ENCODE data around the gene FHIT. TPM values are rescaled to one million over a fixed set of nuclear protein-coding genes. Genes with fewer than 3 reads are reported as not detected.

The FHIT gene
- total RNA-seq, 2 donors from 2014 or later, result 8.7 to 12.7 TPM

DNA sequence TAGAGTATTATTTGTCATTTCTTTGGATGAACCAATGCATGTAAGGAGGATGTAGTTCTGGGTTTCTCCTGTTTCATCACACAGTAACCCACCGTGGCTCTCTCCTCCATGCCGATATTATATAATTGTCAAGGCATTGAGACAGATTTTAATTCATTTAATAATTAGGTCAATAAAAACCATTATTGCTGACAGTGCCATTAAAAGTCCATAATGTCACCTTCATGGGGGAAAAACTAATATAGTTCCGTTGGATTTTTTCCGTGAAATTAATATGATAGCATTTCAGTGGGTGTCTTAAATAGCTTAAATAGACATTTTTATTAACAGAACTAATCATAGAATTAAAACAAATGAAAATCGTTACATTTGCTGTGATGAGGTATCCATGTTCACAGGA is 1453.7 kb downstream of the FHIT start:
- DNase-seq (no peak), ATAC-seq (no peak)
- intact Hi-C loops (cut with DNase I), result no loop called here

DNA sequence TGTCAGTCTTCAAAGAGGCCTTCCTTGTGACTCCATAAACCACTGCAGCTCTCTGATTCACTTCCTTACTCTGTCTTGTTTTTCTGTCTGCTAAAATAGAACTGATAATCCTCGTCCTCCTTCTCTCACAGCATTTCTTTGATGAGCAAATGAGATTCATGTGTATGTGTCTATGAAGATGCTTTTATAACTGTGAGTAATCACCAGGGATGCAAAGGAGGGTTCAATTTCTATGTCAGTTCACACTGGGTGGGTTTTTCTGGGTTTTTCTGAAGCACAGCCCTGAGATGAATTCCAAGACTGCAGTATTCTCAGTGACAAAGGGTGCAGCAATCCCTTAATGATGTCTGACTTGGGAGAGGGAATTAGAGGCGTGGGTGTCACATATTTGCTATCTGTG is 1454.8 kb downstream of the FHIT start:
- DNase-seq (no peak), ATAC-seq (no peak)
- intact Hi-C loops (cut with DNase I), result no loop called here

DNA sequence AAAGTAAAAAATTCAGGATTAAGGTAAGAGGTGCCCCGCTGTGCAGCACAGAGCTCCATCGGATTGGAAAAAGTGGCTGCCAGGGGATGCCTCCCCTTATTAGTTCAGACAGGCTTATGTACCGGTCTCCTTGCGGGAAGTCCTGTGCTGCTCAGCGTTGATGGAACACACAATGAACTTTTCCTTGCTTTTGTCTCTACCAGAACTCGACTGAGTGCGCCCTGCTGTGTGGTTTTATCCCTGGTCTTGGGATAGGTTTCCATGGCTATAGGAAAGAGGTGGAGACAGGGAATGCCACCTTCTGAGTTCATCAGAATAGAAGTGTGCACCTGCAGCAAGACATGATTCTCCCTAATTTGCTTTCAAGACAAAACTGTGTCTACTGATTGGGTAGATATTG is 1455.5 kb downstream of the FHIT start:
- no peak for DNase-seq
- no peak for ATAC-seq
- intact Hi-C loops (cut with DNase I), result no loop called here

DNA sequence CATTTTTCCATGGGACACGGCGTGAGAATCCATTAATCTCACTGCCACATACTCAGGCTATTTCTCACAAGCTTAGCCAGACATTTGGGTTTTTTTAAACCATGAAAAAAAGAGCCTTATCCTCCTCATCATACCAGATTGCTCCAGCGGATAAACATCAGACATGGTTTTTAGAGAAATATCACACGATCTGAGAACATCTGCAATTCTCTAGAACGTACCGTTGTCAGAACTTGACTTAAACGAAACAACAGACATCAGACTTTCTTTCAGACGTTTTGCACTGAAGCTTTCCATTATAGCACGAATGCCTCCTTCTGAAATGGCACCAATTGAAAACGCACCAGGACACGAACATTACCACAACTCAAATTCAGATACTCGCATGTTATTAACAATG is 1457.3 kb downstream of the FHIT start:
- no peak for DNase-seq
- intact Hi-C loops (cut with DNase I), result no loop called here
- no peak for ATAC-seq

DNA sequence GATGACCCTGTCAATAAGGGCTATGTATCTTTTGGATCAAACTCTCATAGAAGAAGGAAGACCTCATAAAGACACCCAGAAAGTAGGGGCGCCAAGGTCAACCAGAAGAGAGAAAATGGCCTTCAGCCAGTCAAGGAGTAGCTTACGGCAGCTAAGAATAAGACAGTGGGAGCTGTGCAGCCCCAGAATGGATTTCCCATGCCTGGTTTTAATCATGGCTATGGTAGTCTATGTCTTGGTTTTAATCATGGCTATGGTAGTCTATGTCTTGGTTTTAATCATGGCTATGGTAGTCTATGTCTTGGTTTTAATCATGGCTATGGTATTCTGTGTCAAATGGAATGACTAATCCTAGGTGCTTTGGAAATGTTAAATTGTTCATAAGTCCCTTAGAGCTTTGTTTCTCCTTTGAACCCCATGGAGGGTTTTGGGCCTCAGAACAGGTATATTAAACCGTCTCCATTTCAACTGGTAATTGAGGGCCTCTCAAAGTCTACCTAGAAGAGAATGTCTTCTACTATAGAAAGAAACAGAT is 1459.4 kb downstream of the FHIT start:
- ATAC-seq (no peak), DNase-seq (no peak)
- intact Hi-C loops (cut with DNase I), result no loop called here

DNA sequence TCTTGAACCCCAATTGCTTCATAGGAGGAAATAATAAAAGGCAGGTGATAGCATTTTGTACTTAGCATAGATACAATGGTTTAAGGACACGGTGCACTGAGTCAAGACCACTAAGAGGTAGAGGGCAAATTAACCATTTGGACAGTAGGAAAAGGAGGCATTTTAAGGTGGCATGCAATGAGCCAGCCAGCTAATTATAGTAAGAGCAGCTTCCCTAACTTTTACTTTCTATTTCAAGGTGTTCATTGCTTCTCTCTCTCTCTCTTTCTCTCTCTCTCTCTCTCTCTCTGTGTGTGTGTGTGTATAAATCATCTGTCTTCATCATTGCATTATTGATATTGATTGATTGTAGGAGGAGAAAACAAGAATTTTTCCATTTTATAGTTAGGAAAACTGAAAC is 1461.0 kb downstream of the FHIT start:
- intact Hi-C loops (cut with DNase I), result no loop called here
- DNase-seq, result no peak
- no peak for ATAC-seq

DNA sequence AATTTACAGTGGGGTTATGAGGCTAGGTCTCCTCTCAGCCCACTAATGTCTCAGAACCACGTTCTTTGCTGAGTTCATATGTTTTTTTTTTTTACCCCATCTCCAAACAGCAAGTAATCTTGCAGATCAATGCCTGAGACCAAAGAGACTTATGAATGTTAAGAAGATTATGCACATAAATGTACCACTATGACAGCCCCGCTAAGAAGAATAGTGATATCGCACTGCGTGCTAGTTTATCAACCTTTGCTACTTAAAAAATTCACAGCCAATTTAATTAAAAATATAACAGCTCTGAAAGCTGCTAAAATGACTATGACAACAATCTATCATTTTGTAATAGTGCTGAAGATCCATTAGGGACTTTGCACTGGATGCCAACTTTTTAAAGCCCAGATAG is 1462.5 kb downstream of the FHIT start:
- intact Hi-C loops (cut with DNase I), result no loop called here
- DNase-seq (no peak), ATAC-seq (no peak)

DNA sequence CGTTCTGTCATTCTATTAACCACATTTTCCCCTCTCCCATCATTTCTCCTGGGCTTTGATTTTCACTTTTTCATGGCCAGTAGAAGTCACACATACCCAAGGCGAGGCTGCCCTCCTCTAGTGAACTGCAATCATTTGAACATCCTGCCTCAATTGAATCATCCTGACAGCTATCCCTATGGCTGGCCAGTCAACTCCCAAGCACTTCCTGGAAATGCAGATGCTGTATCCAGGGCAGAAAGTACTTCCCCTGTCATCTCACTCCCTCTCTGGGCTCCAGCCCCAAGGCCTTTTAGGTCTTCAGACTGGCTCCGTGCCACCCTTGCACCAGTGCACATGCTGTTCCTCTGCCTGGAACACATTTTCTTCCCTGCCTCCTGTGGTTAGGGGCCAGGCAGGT is 1463.1 kb downstream of the FHIT start:
- no peak for DNase-seq
- ATAC-seq, result no peak
- intact Hi-C loops (cut with DNase I), result no loop called here

DNA sequence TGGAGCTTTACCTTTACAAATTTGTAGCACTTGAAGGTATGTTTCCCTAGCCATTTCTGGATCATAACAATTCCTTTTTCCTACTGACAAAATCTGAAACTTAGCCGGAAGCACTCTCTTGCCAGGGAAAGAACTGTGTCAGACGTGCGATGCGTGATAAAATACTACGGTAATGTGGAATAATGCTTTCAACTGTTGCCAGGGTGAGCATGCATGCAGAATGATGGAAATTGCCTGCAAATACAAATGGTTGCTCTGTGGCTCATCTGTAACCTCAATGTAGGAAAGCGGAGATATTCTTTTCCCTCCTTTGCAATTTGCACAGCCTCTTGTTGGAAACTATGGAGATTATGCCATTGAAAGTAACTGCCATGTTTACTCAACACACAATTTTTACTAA is 1464.9 kb downstream of the FHIT start:
- ATAC-seq, result no peak
- intact Hi-C loops (cut with DNase I), result no loop called here

DNA sequence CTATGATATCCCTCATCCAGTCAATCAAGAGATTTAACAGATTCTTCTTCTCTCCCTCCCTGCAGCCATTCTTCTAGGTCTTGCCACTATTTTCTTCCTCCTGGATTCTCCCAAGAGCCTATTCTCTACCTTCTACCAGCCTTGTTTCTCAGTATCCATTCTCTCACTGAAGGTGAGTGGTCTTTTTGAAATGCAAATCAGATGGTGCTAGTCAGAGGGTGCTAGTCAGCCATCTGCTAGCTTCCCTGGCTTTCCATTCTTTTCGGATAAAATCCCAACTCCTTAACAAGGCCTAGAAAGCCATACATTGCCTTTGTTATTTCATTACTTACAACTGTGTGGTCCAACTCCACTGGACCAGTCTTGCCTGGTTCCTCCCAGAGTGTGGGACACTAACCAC is 1467.1 kb downstream of the FHIT start:
- DNase-seq, result no peak
- ATAC-seq, result no peak
- intact Hi-C loops (cut with DNase I), result no loop called here

More for the DNA sequence above, 1464.9 kb downstream of the FHIT start:
- DNase-seq, result no peak

DNA sequence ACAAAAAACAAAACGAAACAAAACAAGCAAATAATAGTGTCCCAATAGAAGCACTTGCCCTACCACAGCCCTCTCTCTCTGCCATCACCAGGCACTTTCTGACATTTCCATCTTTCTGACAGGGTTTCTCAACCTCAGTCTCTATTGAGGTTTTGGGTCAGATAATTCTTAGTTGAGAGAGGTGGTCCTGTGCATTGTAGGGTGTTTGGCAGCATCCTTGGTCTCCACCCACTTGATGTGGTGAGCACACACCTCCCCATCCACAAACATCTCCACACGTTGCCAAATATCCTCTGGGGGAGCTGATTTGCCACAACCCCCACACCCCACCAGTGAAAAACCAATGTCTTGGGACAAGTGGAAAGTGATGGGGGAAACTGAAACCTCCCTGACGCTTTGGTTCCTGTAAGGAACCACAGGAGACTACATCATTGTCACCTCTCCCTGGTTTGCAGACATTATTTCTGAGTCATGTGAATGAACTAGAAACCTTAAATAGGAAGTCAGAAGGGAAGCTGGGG is 1467.7 kb downstream of the FHIT start:
- intact Hi-C loops (cut with DNase I), result no loop called here
- DNase-seq (no peak), ATAC-seq (peak in 1 of 2 donors; percentile 8)

DNA sequence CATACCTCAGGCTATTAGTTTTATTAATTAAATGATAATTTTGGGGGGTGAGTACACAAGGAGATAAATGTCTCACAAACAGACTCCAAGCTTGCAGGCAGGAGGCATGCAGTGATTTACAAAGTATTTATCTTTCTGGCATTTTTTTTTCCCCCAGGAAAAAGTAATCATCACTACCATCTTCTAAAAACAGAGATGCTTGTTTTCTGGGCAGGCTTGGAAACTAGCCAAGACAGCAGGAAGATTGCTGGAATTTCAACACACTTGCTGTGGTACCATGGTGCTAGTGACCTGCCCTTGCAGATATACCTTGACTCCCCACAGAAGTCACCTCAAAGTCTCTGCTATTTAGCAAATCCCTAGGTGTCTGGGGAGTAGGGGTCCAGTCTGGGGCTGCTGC is 1468.6 kb downstream of the FHIT start:
- DNase-seq (no peak), ATAC-seq (no peak)
- intact Hi-C loops (cut with DNase I), result no loop called here

DNA sequence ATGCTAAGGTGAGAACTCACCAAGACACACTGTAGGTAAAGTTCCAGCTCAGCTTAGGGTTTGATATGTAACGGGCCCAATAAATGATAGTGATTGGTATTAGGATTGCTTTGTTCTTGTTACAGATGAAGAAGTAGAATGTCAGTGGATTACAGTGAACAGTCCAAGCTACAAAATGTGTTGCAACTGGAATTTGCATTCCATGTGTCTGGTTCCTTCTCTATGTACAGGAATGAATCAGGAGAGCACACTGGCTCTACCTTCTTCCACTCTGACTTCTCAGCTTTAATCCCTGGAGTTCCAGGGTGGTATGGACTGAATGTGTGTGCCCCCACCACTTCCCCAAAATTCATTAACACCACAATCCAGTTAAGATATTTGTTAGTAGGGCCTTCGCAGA is 1471.0 kb downstream of the FHIT start:
- intact Hi-C loops (cut with DNase I), result no loop called here
- ATAC-seq (no peak), DNase-seq (no peak)

DNA sequence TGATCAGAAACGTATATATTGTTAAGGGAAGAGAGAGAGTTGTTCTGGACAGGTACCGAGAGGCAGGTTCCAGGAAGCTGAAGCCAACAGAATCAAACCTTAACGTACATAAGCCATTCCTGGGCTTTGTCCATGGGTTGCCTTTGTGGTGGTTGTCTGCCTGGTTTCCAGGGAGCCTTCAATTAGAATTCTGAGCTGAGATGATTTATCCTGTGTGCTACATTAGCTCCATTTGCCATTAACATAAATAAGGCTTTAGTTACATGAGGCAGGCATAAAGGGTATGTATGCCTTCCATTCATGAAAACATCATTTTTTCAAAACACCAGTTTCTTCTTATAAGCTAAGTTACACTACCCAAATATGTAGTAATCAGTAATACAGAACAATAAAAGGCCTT is 1472.0 kb downstream of the FHIT start:
- intact Hi-C loops (cut with DNase I), result no loop called here

DNA sequence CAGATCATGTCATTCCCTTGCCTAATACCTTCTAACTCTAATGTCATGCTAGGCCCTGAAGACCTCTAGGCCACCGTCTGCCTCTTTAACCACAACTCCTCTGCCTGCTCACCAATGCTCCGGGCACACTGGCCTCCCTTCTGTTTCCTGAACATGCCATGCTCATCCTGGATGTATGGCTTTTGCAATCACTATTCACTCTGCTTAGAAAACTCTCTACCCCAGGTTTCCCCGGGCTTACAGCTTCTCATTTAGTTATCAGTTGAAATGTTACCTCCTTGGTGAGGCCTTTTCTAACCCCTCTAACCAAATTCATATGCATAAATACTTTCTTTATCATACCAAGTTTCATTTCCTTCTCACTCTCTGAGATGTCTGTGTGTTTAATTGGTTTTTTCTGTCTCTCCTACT is 1473.6 kb downstream of the FHIT start:
- DNase-seq (no peak), ATAC-seq (no peak)
- intact Hi-C loops (cut with DNase I), result no loop called here

More for the DNA sequence above, 1472.0 kb downstream of the FHIT start:
- DNase-seq (no peak), ATAC-seq (no peak)

DNA sequence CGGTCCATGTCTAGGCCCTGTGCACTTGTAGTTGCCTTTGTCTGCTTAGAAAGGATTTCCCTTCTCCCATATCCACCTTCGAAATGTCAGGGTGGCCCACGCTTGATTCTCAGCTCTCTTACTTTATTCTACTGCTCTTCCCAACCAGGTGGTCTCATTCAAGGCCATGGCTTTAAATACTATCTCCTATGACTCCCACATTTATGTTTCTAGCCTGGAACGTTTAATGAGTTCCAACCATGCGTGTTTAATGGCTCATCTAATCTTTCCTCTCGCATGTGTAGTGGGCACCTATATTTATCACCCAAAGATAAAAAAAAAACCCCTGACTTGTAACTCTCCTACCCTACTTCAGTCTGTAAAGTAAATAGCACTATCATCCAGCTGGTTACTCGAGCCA is 1474.2 kb downstream of the FHIT start:
- DNase-seq (no peak), ATAC-seq (no peak)
- intact Hi-C loops (cut with DNase I), result no loop called here

DNA sequence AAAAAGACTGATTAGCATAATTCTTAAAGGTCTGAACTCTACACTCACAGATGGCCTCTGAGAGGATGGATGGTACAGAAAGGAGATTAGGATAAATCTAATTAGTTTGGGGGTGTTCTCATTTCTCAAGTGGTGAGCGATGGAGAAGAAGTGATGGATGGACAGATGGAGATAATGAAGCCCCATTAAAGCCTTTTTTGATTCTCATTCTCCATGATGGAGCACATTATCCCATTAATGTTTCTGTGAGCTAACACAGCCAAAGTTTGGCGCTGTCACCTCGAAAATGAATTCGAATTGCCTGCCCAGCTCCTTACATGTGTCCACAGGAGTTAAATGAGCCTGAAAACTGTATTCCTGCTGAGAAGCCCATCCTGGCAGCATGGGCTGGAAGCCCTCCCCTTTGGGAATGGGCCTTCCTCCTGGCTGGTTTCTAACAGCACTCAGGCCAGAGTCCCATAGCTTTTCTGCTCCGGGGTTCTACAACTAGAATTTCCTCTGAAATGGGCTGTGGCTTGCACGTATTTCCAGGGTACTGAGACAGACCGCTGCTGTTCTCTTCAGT is 1475.4 kb downstream of the FHIT start:
- ATAC-seq (no peak), DNase-seq (no peak)
- intact Hi-C loops (cut with DNase I), result no loop called here

DNA sequence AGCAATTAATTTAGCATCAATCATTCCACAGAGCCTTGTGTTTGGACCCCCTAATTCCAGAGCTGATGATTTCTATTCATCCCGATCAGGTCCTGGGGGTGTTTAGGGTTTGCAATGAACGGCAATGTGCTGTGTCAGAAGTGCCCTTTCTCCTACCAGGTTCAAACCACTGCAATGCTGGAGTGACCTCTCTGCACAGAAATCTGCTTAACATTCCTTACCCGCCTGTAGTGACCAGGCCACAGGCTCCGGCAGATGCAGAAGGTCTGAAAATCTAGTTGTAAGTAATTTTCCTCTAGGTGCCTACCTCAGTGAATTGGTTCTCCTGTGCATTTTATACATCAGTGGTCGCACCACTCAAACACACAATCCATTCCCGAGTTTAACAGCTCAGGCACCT is 1476.1 kb downstream of the FHIT start:
- no peak for DNase-seq
- ATAC-seq, result no peak
- intact Hi-C loops (cut with DNase I), result no loop called here

DNA sequence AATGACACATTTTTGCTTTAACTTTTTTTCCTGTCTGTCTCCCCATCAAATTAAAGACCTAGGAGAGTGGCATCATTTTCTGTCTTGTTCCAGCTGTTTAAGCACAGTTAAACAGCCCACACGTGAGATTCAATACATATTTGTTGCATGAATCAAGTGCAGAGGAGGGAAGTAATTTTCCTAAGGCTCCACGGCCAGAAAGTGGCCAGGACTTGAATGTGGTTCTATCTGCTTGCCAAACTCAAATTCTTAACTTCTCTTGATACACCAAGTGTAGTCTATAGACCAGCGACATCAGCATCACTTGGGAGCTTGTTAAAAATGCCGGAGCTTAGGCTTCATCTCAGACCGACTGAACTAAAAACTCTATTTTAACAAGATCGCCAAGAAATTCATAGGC is 1476.6 kb downstream of the FHIT start:
- intact Hi-C loops (cut with DNase I), result no loop called here

DNA sequence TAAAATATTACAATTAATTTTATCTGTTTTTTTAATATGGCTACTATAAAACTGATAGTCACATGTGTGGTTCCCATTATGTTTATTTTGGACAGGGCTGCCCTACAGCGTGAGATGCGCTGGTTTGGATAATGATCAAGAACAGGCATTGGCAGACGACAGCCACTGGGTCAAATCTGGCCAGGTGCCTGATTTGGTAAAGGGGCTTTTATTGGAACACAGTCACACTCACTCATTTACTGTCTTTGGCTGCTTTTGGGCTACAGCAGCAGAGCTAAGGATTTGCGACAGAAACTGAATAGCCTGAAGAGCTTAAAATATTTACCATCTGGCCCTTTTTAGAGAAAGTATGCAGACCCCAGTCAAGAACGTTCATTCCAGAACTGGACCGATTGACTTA is 1477.3 kb downstream of the FHIT start:
- intact Hi-C loops (cut with DNase I), result no loop called here
- DNase-seq, result no peak
- no peak for ATAC-seq

More for the DNA sequence above, 1476.6 kb downstream of the FHIT start:
- peak in 1 of 2 donors; percentile 76 for ATAC-seq
- no peak for DNase-seq

All from left cardiac atrium (tissue), 4 donors.